SH-SY5Y (cell line): Measurements from ENCODE around the gene ASF1A.

Experiments
- GATA2 ChIP-seq: IDR thresholded peaks from 2 replicates; pipeline ENCODE4 v1.6.1; 2011; ENCODE audit warnings: mild to moderate bottlenecking, low read depth, low read length
- GATA3 ChIP-seq: IDR thresholded peaks from 2 replicates; pipeline ENCODE4 v1.6.1; 2011; ENCODE audit warnings: low read depth, mild to moderate bottlenecking, low read length, moderate library complexity

- TF ChIP-seq GATA2 (no peak), GATA3 (no peak)
Observed at GRCh38 chr6:118897386-118897785, 3.4 kb downstream of the ASF1A start.
